Measurements from ENCODE around the gene ARHGAP24. TPM values are rescaled to one million over a fixed set of nuclear protein-coding genes. Genes with fewer than 3 reads are reported as not detected.
"Not testable (repeated sequence)": the region's sequence is repeated elsewhere in the genome, so short reads cannot be mapped to it uniquely, and the experiment has no call there.

ARHGAP24 gene
- total RNA-seq, 1 donor, result 32.1 TPM

- Histone ChIP-seq H3K9me3 (ENCODE audit: low read depth, low read length) (no peaks in the 10 kb centered on the region), H3K27me3 (ENCODE audit: insufficient read depth, low read length) (no peaks in the 10 kb centered on the region), H3K4me3 (ENCODE audit: low read length) (no peak overlapping the region), H3K4me1 (ENCODE audit: insufficient read depth, low read length) (peaks cover 25% of the 10 kb centered on the region)
Observed at GRCh38 chr4:85496933-85497332, 22.0 kb downstream of the ARHGAP24 start.

GRCh38 chr4:85498068-85498733, 23.3 kb downstream of the ARHGAP24 start:
- Histone ChIP-seq H3K4me3 (ENCODE audit: low read length) (no peak overlapping the region), H3K9me3 (ENCODE audit: low read depth, low read length) (no peaks in the 10 kb centered on the region), H3K4me1 (ENCODE audit: insufficient read depth, low read length) (peaks cover 25% of the 10 kb centered on the region), H3K27me3 (ENCODE audit: insufficient read depth, low read length) (no peaks in the 10 kb centered on the region)

- peaks cover 25% of the 10 kb centered on the region for H3K4me1 ChIP-seq (ENCODE audit: insufficient read depth, low read length)
- H3K4me3 ChIP-seq (ENCODE audit: low read length), result no peak overlapping the region
- no peaks in the 10 kb centered on the region for H3K27me3 ChIP-seq (ENCODE audit: insufficient read depth, low read length)
Observed at GRCh38 chr4:85499573-85499972, 24.6 kb downstream of the ARHGAP24 start.

GRCh38 chr4:85500110-85500867, 25.3 kb downstream of the ARHGAP24 start:
- Histone ChIP-seq H3K9me3 (ENCODE audit: low read depth, low read length) (no peaks in the 10 kb centered on the region), H3K27me3 (ENCODE audit: insufficient read depth, low read length) (no peaks in the 10 kb centered on the region), H3K4me3 (ENCODE audit: low read length) (no peak overlapping the region), H3K4me1 (ENCODE audit: insufficient read depth, low read length) (peaks cover 25% of the 10 kb centered on the region)

More at GRCh38 chr4:85499573-85499972, 24.6 kb downstream of the ARHGAP24 start:
- no peaks in the 10 kb centered on the region for H3K9me3 ChIP-seq (ENCODE audit: low read depth, low read length)

GRCh38 chr4:85501145-85501544, 26.2 kb downstream of the ARHGAP24 start:
- H3K4me1 ChIP-seq (ENCODE audit: insufficient read depth, low read length), result peaks cover 25% of the 10 kb centered on the region
- not testable (repeated sequence) for H3K9me3 ChIP-seq (ENCODE audit: low read depth, low read length); H3K4me3 ChIP-seq (ENCODE audit: low read length); H3K27me3 ChIP-seq (ENCODE audit: insufficient read depth, low read length)

GRCh38 chr4:85508654-85509053, 33.7 kb downstream of the ARHGAP24 start:
- Histone ChIP-seq H3K9me3 (ENCODE audit: low read depth, low read length) (no peaks in the 10 kb centered on the region), H3K4me3 (ENCODE audit: low read length) (no peak overlapping the region), H3K27me3 (ENCODE audit: insufficient read depth, low read length) (no peaks in the 10 kb centered on the region), H3K4me1 (ENCODE audit: insufficient read depth, low read length) (peaks cover 3% of the 10 kb centered on the region)

GRCh38 chr4:85509882-85510631, 35.1 kb downstream of the ARHGAP24 start:
- H3K9me3 ChIP-seq (ENCODE audit: low read depth, low read length), result no peaks in the 10 kb centered on the region
- H3K27me3 ChIP-seq (ENCODE audit: insufficient read depth, low read length), result no peaks in the 10 kb centered on the region
- no peak overlapping the region for H3K4me3 ChIP-seq (ENCODE audit: low read length)
- H3K4me1 ChIP-seq (ENCODE audit: insufficient read depth, low read length), result peaks cover 3% of the 10 kb centered on the region

GRCh38 chr4:85510632-85510984, 35.7 kb downstream of the ARHGAP24 start:
- Histone ChIP-seq H3K4me1 (ENCODE audit: insufficient read depth, low read length) (peaks cover 3% of the 10 kb centered on the region), H3K4me3 (ENCODE audit: low read length) (no peak overlapping the region), H3K9me3 (ENCODE audit: low read depth, low read length) (no peaks in the 10 kb centered on the region), H3K27me3 (ENCODE audit: insufficient read depth, low read length) (no peaks in the 10 kb centered on the region)

- Histone ChIP-seq H3K27me3 (ENCODE audit: insufficient read depth, low read length) (no peaks in the 10 kb centered on the region), H3K4me3 (ENCODE audit: low read length) (no peak overlapping the region), H3K9me3 (ENCODE audit: low read depth, low read length) (no peaks in the 10 kb centered on the region), H3K4me1 (ENCODE audit: insufficient read depth, low read length) (peaks cover 3% of the 10 kb centered on the region)
Observed at GRCh38 chr4:85512446-85513205, 37.7 kb downstream of the ARHGAP24 start.

GRCh38 chr4:85514117-85514516, 39.2 kb downstream of the ARHGAP24 start:
- no peak overlapping the region for H3K4me3 ChIP-seq (ENCODE audit: low read length)
- H3K4me1 ChIP-seq (ENCODE audit: insufficient read depth, low read length), result no peaks in the 10 kb centered on the region
- no peaks in the 10 kb centered on the region for H3K9me3 ChIP-seq (ENCODE audit: low read depth, low read length)
- no peaks in the 10 kb centered on the region for H3K27me3 ChIP-seq (ENCODE audit: insufficient read depth, low read length)

- H3K4me1 ChIP-seq (ENCODE audit: insufficient read depth, low read length), result no peaks in the 10 kb centered on the region
- H3K9me3 ChIP-seq (ENCODE audit: low read depth, low read length), result no peaks in the 10 kb centered on the region
Observed at GRCh38 chr4:85514783-85515182, 39.8 kb downstream of the ARHGAP24 start.

GRCh38 chr4:85515701-85516100, 40.8 kb downstream of the ARHGAP24 start:
- no peaks in the 10 kb centered on the region for H3K9me3 ChIP-seq (ENCODE audit: low read depth, low read length)
- H3K27me3 ChIP-seq (ENCODE audit: insufficient read depth, low read length), result no peaks in the 10 kb centered on the region
- H3K4me3 ChIP-seq (ENCODE audit: low read length), result no peak overlapping the region
- no peaks in the 10 kb centered on the region for H3K4me1 ChIP-seq (ENCODE audit: insufficient read depth, low read length)

More at GRCh38 chr4:85514783-85515182, 39.8 kb downstream of the ARHGAP24 start:
- Histone ChIP-seq H3K27me3 (ENCODE audit: insufficient read depth, low read length) (no peaks in the 10 kb centered on the region), H3K4me3 (ENCODE audit: low read length) (no peak overlapping the region)

- H3K4me3 ChIP-seq (ENCODE audit: low read length); H3K27me3 ChIP-seq (ENCODE audit: insufficient read depth, low read length); H3K4me1 ChIP-seq (ENCODE audit: insufficient read depth, low read length); H3K9me3 ChIP-seq (ENCODE audit: low read depth, low read length): not testable (repeated sequence)
Observed at GRCh38 chr4:85518526-85518925, 43.6 kb downstream of the ARHGAP24 start.

GRCh38 chr4:85520765-85521749, 46.1 kb downstream of the ARHGAP24 start:
- no peak overlapping the region for H3K4me3 ChIP-seq (ENCODE audit: low read length)

More at GRCh38 chr4:85520765-85521749, 46.1 kb downstream of the ARHGAP24 start:
- no peaks in the 10 kb centered on the region for H3K27me3 ChIP-seq (ENCODE audit: insufficient read depth, low read length)
- H3K4me1 ChIP-seq (ENCODE audit: insufficient read depth, low read length), result peaks cover 4% of the 10 kb centered on the region
- no peaks in the 10 kb centered on the region for H3K9me3 ChIP-seq (ENCODE audit: low read depth, low read length)

All from mononuclear cell (primary cell).